Activated CD4-positive, alpha-beta T cell treated with anti-CD3 and anti-CD28 coated beads for 4 hours (primary cell): Measurements from ENCODE around the gene BOK.
"Not testable (repeated sequence)": the region's sequence is repeated elsewhere in the genome, so short reads cannot be mapped to it uniquely, and the experiment has no call there.

Source experiments
- DNase-seq, 2 donors: peaks; one replicate each; pipeline ENCODE4 v3.0.0-alpha.2; 2020

The BOK gene

GRCh38 chr2:241558532-241559322 is at the start of gene BOK:
BOK (plus strand) TSS chr2:241558745; CDS start chr2:241559484, 739 bp downstream.
- DNase-seq = peak; percentile 13 to 30

GRCh38 chr2:241509155-241509784 is 49.3 kb upstream of the BOK start:
- peak in 1 of 2 donors; percentile 9 for DNase-seq

DNA sequence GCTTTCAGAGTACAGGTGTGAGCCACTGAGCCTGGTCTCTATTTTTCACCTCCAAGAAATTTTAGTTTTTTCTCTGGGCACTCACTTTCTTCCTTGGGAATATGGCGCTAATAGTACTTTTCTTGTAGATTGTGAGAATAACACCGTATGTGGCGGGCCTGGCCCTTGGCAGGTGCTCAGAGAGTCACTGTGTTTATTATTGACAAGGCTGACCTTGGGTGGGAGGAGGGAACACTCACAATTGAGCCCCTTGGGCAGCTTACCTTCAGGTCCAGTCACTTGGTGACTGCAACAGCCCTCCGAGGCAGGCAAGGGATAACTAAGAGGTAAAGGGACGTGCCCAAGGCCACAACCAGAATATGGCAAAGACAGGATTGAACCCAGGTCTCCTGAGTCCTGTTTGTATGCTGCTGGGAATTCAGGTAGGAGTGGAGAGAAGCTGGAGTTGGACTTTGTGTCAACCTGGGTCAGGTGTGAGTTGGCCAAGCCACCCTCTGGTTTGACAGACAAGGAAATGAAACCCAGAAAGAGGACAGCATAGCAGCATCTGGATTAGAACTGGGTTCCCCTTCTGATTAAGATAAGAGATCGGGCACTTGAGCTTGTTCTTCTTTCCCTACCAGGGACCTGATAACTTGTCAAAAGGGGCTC is 47.3 kb upstream of the BOK start:
- no peak for DNase-seq

- no peak for DNase-seq
Measured at GRCh38 chr2:241514553-241514952, 44.0 kb upstream of the BOK start.

- no peak for DNase-seq
Measured at GRCh38 chr2:241514986-241515737, 43.4 kb upstream of the BOK start.

DNA sequence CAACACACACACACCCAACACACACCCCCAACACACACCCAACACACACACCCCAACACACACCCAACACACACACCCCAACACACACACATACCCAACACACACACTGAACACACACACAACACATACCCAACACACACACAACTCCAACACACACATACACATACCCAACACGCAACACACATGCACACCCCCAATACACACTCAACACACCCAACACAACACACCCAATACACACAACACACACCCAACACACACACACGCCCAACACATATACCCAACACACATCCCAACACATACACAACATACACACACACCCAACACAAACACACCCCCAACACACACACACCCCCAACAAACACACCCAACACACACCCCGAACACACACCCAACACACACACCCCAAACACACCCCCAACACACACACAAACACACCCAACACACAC is 42.0 kb upstream of the BOK start:
- no peak for DNase-seq

- no peak for DNase-seq
Measured at GRCh38 chr2:241517297-241517696, 41.2 kb upstream of the BOK start.

GRCh38 chr2:241519669-241520068 is 38.9 kb upstream of the BOK start:
- DNase-seq = no peak

- DNase-seq = no peak
Measured at GRCh38 chr2:241522477-241522876, 36.1 kb upstream of the BOK start.

- not testable (repeated sequence) for DNase-seq
Measured at GRCh38 chr2:241525818-241526780, 32.4 kb upstream of the BOK start.

DNA sequence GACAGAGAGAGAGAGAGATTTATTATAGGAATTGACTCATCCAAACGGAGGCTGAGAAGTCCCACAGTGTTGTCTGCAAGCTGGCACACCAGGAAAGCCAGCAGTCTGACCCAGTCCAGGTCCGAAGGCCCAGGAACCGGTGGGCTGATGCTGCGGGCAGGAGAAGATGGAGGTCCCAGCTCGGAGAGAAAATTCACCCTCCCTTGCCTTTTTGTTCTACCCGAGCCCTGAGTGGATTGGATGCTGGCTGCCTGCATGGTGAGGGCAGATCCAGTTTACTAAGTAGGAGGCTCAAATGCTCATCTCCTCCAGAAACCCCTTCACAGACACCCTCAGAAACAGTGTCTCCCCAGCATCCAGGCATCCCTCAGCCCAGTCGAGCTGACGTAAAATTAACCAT is 28.0 kb upstream of the BOK start:
- DNase-seq = no peak

DNA sequence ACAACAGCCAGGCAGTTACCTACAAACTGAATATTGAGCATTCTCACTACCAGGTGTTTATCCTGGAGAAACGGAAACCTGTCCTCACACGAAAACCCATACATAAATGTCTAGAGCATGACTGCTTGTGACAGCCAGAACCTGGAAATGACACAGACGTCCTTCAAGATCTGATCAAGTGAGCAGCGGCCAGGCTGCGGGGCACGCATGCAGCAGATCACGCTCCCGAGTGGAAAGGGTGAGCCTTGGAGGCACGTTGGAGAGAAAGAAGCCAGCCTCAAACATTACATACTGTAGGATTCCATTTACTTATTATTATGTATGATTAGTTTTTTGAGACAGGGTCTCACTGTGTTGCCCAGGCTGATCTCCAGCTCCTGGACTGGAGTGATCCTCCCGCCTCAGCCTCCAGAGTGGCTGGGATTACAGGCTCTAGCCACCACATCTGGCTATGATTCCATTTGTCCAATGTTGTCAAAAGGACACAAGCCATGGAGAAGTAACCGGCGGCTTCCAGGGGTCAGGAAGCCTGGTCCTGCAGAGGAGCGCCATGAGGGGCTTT is 27.3 kb upstream of the BOK start:
- no peak for DNase-seq

DNA sequence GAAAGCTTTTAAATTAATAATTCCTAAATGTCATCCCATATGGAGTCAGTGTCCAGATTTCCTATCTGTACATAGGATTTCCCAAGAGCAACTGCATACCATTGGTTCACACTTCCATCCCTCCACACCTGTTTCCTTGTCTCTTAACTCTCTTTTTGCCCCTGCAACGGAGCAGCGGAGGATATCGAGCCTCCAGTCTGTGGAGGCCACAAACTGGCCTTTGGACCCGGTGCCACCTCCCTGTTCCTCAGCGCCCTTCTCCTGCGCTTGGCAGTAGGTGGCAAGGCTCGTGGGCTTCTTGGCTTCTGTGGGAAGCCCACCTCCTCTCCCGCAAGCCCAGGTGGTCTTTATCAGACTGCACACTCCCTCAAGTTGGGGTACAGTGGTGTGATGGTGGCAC is 26.4 kb upstream of the BOK start:
- DNase-seq = no peak

DNA sequence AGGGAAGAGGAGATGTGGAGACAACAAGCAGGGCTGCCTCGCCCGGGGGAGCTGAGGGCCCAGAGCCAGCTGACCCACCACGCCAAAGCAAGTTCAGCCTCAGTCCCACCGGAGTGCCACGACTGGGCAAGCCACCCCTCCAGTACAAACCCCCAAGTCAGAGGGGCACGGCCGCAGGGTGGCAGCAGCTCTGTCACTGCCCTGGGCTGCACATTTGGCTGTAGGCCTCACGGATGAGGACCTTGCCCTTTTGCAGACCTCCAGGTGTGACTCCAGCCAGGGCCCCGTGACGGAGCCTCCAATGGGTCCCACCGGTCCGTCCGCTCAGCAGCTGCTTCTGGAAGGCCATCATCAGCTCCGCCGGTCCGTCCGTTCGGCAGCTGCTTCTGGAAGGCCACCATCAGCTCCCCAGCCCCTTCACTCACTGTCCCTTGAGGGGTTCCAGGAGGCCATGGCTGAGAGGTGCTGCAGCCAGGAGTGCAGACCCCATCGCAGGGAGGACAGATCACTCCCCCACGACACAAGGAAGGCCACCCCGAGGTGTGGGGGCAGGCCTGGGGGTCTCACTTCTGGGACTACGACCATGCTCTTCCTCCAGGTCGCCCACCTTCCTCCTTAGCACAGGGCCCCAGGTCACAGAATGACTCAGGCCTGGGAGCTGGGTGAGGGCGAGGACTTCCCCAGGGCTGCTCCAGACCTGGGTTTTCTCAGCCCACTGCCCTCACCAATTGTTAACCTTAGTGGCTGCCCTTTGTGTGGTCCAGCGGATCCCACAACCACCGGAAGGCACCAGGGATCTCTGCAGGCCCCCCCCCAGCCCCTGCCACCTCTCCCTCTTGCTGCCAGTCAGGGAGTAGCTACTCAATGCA is 25.6 kb upstream of the BOK start:
- no peak for DNase-seq

GRCh38 chr2:241534293-241534692 is 24.3 kb upstream of the BOK start:
- no peak for DNase-seq

- no peak for DNase-seq
Measured at GRCh38 chr2:241534701-241535375, 23.7 kb upstream of the BOK start.

DNA sequence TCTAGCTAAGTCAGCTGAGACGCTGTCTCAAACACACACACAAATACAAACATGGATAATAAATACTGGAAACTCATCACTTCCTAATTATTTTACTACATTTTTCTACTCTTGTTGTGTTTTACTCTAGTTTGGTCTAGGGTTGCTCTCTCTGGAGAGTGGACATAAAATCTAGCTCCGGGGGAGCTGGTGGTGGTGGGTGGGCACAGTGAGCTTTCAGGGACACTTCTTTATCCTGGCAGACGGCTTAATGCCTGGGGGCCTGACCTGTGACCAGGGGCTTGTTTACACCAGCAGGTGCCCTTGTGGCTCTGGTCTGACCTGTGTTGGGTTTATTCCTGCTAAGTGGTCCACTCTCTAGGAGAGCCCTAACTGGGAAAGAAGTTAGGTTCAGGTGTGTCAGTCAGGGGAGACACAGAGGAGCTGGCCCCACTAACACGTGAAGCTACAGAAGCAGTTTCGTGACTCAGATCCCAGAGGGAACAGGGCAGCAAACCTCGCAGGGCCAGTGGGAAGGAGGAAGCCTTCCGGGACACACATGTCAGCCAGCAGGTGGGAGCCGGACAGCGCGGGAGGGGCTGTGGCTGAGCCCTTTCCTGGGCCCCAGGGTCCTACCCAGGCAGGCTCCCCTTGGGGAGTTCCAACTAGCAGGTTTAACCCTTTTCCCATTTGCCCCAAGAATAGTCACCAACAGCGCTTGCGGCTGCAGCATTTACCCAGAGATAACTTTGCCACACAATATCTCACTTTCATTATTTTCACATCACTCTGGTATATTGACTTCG is 22.5 kb upstream of the BOK start:
- no peak for DNase-seq

DNA sequence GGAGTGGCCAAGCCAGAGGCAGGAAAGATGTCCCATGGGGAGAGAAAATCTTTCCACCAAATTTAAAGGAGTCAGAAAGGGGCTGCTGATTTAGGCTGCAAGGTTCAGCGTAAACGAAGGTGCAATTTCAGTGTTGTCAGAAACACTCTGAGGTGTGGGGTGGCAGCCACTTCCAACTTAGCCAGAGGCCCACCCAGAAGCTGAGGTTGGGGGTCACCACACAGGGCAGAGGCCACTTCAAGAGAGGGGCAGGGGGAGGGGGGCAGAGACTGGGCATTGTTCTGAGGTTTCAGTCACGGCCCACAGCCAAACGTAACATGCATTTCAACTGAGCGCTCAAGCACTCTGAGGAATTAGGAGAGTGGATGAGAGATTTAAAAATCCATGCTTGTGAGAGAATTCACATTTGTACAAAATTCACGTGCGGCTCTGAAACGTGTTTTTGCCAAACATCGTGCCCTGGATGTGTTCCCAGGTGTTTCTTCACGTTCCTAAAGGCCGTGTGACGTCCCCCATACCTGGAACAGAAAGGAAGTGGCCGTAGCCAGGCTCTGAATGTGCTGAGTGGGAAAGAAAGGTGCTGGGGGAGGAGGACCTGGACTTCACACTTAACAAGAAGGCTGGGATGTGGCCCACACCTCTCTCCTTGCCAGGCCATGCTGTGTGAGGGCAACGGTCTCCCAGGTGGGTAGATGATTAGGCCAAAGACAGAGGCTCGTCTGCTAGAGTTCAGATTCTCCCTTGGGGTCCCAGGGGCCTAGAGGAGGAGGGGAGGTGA is 19.5 kb upstream of the BOK start:
- DNase-seq = no peak
